HL-60/S4 treated with retinoic acid at 250 ng/mL for 4 days and 3 days (cell line): ENCODE results near the gene STXBP5.

Experiments used
- in situ Hi-C: fragments of 300-500 bp; cut with MboI; formaldehyde crosslinking; loops from 2 replicates; pipeline ENCODE4 v1.7.0; 2022; ENCODE audit warnings: low sequenced_read_pairs

The STXBP5 gene

DNA sequence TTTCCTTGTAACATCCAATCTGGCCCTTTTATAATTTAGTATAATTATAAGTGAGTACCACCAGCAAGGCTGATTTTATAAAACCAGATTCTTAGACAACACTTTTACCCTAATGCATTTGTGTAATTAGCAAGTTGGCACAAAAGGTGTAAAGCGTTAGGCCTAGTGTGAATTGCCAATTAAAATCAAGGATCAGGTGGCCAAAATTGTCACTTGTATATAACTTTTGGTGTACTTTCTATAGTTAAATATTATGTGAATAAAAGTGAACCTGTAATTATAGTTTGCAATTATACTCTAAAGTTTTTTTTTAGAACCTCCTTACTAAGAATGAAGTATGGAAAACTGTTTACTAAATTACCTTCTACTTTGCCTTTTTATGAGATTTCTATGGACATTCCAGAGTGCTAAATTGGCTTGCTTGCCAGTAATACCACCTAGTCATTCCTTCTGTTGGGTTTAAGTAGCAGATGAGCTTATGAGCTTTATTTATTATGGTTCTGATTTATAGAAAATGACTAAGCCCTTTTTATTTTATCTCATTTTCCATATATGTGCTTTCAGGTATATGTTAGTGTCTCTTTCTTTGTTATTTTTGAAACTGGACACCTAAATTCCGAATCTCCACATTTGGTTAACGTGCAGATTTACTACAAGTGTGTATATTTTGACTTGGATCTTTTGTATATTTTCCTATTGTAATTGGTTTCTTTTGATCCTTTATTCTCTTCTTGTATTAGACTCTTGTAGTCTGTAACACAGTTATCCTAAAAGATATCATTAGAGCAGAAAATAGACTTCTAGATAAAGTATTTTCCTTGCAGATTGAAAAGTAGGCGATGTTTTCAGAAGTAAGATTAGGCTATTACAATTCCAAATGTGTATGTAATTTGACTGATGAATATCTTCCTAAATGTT lies 3.9 kb downstream of the STXBP5 start:
- in situ Hi-C loops: no loop called here

DNA sequence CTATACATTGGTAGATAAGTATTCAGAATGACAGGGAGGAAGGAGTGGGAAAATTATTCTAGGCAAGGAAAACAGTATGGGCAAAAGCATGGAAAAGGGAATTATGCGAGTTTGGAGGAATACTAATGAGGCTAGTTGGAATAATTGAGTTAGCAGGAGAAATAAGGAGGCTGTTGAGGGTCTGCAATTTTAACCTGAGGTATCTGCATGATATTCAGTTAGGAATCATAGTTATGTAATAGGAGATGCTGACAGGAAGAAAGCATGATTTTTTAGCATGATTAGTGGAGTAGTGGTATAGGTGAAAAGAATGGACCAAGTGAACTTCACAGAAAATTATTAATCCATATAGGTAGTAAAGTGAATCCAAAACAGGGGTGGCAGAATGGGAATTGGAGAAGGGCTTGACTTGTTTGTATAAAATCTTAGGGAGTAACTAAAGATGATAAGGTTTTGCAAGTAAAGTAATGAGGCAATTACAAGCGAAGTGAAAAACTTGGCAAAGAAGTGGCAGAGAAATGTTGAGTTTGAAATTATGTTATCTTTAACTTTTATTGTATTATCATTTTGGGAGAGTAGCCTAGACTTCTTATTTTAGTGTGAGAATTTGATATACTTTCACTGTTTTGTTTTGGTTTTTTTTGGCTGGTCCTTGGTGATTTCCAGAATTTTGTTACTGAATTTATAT lies 5.7 kb downstream of the STXBP5 start:
- in situ Hi-C loops: no loop called here

DNA sequence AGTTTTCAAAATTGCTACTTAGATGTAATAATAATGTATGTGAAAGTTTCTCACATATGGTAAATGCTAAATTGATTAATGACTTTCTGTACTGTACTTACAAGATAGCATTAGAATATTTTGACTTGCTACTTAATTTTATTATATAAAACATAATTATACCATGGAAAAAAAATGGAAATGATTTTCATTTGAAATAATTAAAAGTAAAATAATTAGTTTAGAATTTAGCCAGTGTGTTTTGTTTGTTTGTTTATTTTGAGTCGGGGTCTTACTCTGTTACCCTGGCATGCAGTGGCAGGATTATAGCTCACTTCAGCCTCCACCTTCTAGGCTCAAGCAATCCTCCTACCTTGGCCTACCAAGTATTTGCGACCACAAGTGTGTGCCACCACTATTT lies 7.1 kb downstream of the STXBP5 start:
- in situ Hi-C loops: no loop called here

DNA sequence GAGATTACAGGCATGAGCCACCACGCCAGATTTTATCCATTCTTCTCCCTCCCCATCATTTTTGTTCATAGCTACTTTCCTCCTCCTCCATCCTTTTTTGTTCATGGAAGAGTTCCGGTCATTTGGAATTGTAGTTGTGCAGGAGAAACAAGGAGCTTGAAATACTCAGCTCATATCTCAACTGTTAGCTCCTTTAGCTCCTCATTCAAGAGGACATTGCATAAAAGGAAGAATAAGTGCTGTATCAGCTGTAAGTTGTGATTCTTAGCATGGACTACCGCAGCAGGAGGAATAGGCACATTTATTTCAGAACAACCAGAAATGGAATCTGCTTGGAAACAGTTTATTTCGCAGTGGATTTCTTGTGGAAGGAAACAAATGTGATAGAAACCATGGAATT lies 7.6 kb downstream of the STXBP5 start:
- in situ Hi-C loops: no loop called here

DNA sequence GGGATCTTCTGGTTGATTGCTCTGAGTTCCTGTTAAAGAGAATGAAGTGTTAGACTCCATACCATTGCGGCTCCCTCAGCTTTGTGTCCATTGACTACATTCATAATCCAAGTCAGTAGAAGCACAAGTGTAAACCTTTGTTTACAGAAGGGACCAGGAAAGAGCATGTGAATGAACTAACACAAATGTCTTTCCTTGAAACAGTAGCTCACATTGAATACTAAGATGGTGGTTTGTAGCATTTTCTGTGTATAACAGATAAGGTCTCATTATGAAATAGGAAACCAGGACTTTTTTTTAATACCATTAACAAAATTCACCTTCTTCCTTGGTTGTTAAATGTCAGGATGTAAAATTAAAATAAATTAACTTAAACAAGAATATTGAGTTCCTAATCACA lies 8.4 kb downstream of the STXBP5 start:
- in situ Hi-C loops: no loop called here

DNA sequence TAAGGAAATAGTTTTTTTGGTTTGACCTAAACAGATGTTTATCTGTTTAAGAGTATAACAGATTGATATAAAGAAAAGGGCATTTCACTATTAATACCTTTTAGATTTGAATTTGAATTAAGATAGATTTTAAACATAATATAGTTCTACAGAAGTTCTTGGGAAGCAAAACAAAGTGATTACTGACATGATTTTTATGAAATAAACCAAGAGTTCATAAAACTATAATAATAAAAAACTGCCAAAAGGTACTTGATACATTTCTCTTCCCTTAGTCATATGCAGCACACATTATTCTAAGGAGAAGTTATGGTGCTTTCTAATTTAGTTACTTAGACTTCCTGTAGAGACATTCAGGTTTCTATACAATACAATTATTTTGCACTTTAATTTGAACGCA lies 9.6 kb downstream of the STXBP5 start:
- in situ Hi-C loops: no loop called here

DNA sequence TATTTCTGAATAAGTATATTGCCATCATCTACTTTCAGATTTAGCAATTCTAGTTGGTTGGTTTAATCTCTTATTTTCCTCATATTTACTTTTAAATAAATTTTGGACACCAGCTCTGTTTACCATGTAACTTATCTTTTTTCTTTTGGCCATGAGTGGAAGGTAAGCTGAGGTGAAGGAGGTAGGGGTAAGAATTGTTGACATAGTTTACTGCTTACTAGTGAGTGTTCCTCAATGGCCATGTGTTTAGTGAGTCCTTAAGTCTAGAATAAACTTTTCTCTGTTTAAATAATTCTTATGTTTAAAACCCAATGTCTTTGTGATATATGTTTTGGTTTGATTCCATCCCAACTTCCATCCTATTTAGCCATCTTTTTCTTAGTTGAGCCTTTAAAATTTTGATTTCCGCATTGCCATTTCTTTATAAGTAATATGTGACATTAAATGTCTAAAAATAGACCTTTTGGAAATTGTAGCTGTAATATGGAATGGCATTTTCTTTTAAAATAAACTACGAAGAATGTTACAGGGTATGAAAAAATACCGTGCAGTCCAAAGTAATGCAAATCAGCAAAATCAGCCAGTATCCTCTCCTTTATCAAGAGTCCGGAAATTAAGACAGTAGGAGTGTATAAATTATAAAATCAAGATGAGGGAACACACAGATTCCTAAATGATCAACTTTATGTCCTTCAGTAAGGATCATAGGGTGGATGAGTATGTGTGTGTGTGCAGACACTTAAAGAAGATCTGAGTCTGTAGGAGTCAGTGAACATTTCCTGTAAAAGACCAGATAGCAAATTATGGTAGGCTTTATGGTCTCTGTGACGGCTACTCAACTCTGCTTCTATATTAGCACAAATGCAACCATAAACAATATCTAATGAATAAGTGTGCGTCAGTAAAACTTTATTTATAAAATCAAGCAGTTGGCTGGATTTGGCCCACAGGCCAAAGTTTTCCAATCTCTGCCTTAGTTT lies 10.3 kb downstream of the STXBP5 start:
- in situ Hi-C loops: no loop called here

DNA sequence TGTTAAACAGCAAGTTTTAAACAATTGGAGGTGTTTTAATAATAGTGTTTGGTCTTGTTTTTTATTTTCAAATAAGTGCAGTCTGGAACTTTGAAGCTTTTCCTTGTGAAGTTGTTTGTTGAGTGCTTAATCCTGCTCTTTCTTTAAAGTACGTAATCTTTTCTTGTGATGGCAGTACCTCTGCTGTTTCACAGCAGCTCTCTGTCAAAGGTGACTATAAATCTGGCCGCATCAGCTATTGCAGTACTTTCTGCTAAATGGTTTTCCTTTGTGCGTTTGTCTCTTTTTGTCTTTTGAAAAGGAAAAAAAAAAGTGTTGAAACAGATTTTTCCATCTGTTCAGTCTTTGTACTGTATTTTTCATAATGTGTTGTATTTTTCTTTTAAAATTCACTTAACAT lies 12.7 kb downstream of the STXBP5 start:
- in situ Hi-C loops: no loop called here

DNA sequence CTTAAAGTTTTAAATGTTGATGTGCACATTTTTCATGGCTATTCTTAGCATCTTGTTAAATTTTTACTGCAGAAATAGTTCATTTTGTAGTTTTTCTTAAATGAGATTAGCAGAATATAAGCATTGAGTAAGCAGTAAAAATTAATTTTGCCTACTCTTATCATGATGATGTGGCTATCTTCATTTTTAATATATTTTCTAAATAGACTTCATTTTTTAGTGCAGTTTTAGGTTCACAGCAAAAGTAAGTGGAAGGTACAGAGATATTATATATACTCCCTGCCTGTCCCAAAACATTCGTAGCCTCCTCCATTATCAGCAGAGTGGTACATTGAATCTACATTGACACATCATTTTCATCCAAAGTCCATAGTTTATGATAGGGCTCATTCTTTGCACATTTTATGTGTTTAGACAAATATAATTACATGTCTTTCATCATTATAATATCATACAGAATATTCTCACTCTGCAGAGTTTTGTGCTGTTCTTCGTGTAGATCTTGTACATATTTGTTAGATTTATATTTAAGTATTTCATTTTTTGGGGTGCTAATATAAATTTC lies 13.7 kb downstream of the STXBP5 start:
- in situ Hi-C loops: no loop called here

DNA sequence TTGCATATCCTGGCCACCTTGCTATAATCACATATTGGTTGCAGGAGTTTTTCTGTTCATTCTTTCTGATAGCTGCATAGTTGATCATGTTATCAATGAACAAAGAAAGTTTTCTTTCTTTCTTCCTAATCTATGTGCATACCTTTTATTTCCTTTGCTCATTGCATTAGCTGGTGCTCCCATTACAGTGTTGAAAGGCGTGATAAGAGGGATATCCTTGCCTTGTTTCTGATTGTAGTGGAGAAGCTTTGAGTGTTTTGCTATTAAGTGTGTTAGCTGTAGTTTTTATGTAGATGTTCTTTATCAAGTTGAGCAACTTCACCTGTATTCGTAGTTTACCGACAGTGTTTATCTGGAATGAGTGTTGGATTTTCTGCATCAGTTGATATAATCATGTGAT lies 14.6 kb downstream of the STXBP5 start:
- in situ Hi-C loops: no loop called here

DNA sequence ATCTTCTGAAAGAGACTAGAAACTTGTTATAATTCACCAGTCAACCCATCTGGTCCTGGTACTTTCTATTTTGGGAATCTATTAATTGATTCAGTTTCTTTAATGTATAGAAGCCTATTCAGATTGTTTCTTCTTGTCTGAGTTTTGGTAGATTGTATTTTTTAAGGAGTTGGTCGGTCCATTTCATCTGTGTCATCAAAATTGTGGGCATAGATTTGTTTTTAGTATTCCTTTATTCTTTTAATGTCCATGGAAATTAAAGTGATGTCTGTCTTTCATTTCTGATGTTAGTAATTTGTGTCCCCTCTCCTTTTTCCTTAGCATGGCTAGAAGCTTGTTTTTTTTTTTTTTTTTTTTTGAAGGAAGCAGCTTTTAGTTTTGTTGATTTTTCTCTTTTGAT lies 15.2 kb downstream of the STXBP5 start:
- in situ Hi-C loops: no loop called here

DNA sequence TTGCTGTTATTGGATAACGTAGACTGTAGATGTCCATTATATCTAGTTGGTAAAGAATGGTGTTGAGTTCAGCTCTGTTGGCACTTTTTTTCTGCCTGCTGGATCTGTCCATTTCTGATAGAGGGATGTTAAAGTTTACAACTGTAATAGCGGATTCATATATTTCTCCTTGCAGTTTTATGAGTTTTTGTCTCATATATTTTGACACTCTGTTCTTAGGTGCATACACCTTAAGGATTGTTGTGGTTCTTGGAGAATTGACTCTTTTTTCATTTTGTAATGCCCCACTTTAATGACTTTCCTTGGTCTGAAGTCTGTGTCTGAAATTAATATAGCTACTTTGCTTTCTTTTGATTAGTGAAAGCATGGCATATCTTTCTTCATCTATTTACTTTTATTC lies 16.1 kb downstream of the STXBP5 start:
- in situ Hi-C loops: no loop called here

DNA sequence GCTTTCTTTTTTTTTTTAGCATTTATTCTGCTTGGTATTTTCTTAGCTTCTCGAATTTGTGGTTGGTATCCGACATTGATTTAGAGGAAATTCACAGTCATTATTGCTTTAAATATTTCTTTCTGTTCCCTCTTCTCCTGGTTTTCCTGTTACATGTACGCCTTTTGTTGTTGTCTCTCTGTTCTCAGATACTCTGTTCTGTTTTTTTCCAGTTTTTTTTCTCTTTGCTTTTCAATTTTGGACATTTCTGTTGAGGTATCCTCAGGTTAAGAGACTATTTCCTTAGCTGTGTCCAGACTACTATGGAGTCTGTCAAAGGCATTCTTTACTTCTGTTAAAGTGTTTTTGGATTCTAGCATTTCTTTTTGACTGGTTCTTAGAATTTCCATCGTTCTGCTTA lies 17.5 kb downstream of the STXBP5 start:
- in situ Hi-C loops: no loop called here

DNA sequence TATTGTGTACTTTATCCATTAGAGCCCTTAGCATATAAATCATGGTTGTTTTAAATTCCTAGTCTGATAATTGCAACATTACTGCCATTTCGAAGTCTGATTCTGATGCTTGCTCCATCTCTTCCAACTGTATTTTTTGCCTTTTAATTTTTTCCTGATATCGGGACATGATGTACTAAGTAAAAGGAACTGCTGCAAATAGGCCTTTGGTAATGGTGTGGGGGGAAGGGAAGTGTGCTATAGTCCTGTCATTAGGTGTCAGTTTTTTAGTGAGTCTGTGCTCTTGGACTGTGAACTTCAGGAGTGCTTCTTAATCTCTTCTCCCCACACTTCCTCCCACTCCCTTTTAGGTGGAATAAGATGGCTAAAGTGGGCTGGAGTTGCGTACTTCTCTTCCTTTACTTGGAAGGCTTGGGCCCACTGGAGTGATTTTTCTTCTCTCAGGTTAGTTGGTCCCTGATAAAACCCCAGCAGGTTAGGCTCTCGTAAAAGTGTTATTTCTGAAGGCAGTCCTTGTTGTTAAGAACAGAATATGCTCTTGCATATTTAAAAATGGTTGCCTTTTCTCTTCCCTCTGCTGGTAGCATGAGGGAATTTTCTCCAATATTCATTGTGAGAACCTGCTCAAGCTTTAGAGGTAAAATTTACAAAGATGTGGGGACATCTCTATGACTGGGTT lies 18.1 kb downstream of the STXBP5 start:
- in situ Hi-C loops: no loop called here

DNA sequence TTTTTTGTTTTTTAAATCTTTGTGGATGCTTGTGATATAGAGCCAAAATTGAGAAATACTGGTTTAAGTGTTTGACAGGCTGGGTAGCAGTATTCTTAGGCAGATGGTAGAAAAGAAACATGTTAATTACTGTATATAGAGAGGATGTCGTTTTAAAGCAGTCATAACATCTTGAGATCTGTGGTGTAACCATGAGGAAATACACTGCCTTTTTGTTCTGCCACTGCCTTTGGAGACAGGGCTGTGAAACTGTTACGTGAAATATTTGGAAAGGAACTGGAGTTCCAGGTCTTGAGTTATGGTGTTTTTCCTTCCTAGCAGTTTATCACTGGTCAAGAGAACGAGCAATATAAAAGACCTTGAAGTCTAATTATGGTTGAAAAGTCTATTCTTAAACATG lies 19.5 kb downstream of the STXBP5 start:
- in situ Hi-C loops: no loop called here

DNA sequence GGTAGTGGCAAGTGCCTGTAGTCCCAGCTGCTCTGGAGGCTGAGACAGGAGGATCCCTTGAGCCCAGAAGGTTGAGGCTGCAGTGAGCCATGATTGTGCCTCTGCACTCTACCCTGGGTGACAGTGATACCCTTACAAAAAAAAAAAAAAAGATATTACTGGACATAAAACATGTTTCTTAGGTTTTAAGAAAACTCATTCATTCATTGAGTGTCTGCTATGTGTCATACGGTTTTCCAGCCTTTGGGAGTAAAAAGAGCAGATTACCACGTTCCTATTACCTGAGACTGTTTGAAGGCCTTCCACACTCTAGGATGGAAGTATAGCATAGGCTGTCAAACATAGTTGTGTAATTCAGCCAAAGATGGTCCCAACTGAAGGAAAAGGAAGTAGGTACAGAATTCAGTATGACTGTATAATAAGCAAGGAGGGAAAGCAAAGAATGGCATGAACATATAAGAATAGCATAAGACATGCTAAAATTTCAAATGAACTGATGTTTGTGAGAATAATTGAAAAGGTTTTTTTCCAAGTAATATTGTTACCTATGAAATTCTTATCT lies 22.0 kb downstream of the STXBP5 start:
- in situ Hi-C loops: no loop called here

DNA sequence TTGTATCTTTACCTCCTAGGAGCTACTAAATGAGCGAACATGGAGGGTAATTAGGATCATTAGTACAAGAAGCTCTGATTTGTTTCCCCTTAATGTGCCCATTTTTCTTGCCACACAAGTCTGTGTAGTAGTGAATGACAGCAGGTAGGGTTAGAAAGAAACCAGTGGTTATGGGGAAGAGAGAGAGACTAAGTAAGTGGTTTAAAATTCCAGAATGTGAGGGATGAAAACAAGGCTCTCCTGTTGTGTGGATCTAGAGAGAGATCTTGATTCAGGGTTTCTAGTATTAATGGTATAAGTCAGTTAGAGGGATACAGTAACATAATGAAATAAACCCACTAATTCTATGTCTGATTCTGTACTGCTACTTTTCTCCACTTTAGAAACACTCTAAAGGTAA lies 22.7 kb downstream of the STXBP5 start:
- in situ Hi-C loops: no loop called here

DNA sequence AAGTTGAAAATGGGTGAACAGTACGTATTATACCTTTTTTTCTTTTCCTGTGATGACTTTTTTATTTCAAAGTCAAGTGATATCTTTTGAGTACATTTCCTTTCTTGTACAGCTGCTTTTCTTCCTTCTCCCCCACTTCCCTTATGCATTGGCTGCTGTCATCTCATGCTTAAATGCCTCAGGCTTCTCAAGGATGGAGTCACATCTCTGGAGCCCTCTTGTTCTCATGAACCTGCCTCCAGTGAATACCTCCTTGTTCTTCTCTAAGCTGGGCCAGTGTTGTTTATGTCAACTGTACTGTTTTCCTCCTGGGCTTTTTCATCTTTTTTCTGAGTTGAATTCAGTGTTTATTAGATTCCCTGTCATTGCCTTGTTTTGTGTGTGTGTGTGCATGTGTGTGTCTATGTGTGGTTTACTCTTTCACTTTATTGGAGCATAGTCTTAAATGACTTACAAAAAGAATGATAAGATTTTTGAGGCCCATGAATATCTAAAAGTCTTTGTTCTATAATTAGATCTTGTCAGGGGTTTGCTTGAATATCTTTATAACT lies 23.6 kb downstream of the STXBP5 start:
- in situ Hi-C loops: no loop called here

DNA sequence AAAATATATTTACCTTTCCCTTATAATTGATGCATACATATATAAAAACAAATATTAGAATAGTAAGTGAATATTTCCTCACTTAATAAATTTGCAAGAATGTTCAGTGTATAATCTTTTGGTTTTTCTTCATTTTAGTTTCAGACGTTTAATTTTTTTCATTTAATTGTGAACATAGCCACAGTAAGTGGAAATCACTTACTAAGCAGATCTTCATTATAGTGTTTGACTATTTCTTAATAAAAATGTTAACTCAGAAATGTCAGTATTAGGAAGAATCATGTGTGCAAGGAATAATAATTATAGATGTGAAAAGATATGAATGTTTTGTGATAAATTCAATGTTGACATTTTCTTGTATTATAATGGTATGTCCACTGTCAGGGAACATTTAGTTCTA lies 27.4 kb downstream of the STXBP5 start:
- in situ Hi-C loops: no loop called here

DNA sequence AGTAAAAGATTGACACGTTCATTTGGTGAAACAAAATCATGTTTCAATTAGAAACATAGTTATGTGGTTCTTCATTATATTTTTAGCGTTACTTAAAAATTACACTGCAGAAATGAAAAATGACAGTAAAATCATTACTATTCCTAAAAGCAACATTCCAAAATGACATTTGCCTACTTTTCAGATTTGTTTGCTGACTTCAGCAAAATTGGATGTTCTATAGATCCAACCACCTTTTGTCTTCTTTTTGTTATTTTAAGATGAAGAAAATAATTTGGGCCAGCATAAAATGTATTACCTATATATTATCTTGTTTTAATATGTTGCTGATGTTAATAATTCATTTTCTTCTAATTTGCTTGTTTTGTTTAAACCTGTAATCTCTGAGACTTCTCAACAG lies 30.5 kb downstream of the STXBP5 start:
- in situ Hi-C loops: no loop called here
